Hematopoietic multipotent progenitor cell (in vitro differentiated cells): ENCODE measurements around the gene MT1H. TPM values are rescaled to one million over a fixed set of nuclear protein-coding genes. Genes with fewer than 3 reads are reported as not detected.
"Not testable (repeated sequence)": the region's sequence is repeated elsewhere in the genome, so short reads cannot be mapped to it uniquely, and the experiment has no call there.

Experiments
- DNase-seq, 3 donors: peaks; one replicate each; pipeline ENCODE4 v3.0.0-alpha.2; 2011 to 2015; ENCODE audit warnings: low read depth in 2 of 3, low spot score in 2 of 3
- total RNA-seq: library from RNA; depleted of rRNA; stranded (reverse); fragments of >200 nt; gene quantifications from one replicate; pipeline ENCODE4 v1.2.3, GENCODE V29; 2012

Gene MT1H
- total RNA-seq, 1 donor: not detected

DNA sequence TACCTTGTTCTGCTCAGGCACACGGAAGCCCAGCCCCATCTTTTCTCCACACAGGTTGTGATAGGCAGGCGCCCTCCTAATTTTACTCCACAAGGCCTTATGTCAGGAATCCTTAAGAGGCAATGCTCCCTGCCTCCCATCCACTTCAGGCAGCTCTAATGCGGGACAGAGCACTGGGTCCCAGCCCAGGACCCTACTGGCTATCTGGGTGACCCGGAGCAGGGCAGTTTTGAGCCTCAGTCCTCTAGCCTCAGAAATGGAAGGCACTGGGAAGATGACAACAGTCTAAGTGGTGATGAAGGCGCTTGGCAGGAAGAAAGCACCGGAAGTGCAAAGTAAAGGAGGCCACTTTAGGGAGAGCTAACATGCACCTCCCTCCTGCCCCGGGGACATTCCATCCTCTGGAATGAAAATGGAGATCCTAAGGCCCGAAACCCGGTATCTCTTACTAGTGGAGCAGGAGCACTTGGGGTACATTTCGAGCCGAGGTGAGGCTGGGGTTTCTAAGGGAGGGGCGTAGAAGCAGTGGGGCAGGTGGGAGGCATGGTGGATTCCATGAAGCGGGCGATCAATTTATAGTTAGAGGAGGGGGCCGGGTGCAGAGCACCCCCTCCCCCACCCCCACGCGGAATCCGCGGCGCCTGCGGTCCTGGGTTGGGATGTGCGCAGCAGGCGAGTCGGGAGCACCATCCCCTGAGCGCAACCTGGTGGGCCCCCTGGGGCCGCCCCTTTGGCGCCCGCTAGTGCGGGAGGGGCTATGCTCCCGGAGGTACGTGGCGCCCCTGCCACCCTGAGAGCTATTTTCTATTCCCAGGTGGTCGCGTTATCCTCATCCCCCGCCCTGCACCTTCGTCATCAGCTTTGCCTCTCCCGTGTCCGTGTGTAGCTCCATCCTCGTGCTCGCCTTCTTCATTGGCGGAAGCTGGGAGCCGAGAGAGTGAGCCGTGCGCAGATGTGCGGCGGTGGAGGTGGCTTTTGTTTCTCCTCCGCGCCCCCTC, 7.0 kb upstream of the MT1H start:
- no peak for DNase-seq

DNA sequence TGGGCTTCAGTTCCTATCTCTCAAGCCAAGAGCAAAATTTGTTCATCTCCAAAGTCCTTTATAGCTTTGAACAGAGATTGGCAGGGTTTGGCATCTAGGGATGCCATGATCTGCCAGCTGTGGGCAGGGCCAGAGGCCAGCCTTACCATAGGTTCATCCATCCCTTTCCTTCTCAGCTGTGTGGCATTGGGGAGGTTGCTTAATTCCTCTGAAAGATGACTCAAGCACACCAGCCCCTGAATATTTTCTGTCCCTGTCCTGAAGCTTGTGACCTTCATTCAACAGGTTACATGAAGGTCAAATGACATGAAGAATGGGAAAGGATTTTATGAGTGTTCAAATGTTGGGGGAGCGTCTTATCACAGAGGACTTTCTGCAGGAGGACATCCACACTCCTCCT, 5.1 kb upstream of the MT1H start:
- no peak for DNase-seq

DNA sequence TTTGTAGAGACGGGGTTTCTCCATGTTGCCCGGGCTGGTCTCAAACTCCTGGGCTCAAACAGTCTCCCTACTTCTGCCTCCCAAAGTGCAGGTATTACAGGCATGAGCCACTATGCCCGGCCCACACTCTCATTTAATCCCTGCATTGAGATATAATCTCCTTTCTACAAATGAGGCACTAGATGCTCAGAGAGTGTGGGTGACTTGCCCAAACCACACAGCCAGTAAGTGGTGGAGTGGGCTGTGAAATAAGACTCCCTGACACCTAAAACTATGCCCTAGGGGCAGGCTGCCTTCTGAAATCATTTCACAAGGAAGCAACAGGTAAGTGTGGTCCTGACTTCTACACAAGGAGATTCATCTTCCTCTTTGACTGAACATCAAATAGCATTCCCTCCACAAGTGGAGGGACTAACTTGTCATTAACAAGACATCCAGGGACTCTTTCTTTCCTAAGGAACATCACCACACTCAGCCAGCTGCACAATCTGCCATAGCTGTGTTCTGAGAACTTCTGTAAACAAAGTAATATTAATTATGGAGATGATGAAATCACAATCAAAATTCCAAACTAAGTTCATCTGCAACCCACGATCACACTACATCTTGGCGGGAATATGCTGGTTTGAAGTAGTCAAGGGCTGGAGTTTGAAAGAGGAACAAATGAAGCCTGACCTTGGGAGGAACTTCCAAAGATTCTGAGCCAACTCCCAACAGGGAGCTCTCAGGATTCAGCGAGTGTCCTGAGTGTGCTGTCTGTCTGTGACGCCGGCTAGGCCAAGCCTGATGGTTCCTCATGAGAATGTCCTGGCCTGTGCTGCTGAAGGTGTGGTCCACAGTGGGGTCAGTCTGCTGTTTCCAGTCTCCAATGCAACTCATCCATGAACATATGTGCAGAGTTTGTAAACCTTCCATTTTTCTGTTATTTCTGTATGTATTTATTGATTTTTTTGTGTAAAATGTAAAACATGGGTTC, 4.0 kb upstream of the MT1H start:
- DNase-seq: not testable (repeated sequence)

DNA sequence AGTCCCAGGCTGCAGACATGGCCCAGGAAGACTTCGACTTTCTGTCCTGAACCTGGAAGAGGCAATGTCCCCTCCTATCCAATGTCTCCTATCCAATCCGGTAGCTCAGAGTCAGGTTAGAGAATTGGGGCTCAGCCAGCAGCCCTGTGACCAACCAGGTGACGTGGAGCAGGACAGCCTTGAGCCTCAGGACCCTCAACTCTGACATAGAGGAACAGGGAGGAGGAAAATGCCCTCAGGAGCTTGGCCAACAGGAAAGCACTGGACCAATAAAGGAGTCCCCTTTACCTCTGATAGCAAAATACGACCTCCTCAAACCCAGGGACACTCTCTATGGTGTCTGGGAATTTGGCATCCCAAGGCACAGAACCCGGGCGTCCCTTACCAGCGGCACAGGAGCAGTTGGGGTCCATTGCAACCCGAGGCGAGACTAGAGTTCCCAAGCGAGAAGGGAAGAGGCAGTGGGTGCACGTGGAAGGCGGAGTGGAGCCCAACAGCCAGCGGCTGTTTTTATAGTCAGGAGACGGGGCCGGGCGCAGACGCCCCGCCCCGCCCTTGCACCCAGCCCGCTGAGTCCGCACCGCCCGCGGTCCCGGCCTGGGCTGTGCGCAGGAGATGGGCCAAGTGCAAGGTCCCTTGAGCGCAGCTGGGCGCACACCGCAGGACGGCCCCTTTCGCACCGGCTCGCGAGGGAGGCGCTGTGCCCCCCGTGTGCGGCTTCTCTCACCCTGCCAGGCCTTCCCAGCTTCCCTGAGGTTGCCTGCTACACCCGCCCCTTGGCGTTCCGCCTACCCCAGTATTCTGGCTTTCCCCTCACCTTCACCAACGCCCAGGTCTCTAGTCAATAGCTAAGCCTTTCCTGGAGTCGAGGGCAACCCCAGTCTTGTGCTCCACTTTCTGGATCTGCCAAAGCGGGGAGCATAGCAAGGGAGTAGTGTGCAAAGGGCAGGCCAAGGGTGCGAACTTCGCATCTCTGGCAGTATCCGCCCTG, 1.7 kb upstream of the MT1H start, which contains the start of gene MT1G:
Gene MT1G (minus strand): TSS at position 485 of the 991 bp plus-strand sequence. CDS start 72 bp downstream, at position 413.
- peak in 2 of 3 donors; percentile 29 to 55 for DNase-seq

DNA sequence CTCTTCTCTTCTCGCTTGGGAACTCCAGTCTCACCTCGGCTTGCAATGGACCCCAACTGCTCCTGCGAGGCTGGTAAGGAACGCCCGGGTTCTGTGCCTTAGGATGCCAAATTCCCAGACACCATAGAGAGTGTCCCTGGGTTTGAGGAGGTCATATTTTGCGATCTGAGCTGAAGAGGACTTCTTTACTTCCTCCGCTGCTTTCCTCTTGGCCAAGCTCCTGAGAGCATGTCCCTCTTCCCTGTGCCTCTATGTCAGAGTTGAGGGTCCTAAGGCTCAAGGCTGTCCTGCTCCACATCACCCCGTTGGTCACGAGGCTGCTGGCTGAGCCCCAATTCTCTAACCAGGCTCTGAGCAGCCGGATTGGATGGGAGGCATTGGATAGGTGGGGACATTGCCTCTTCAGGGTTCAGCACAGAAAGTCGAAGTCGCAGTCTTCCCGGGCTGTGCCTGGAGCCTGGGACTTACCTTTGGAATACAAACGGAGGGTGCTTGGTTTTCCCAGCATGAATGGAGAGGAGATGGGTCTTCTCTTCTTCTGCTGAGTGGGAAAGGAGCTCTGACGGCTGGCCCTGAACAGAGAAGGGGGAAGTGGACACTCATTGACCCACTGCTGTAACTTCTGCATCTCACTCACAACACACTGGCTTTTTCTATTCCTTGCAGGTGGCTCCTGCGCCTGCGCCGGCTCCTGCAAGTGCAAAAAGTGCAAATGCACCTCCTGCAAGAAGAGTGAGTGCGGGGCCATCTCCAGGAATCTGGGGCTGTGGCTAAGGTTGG, 416 bp downstream of the MT1H start:
- DNase-seq: no peak

DNA sequence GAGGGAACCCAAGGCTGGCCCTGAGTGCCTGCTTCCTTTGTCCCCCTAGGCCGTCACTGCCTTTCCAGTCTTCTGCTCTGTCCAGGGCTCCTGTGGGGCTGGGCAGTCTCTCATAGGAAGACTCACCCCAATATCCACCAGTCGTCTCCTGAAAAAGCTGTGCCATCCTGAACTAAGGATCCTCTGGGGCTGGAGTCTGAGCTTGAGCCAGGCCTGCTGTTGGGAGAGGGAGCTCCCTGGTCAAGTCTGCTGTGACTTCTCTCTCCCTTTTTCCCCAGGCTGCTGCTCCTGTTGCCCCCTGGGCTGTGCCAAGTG, 963 bp downstream of the MT1H start:
- DNase-seq: no peak

DNA sequence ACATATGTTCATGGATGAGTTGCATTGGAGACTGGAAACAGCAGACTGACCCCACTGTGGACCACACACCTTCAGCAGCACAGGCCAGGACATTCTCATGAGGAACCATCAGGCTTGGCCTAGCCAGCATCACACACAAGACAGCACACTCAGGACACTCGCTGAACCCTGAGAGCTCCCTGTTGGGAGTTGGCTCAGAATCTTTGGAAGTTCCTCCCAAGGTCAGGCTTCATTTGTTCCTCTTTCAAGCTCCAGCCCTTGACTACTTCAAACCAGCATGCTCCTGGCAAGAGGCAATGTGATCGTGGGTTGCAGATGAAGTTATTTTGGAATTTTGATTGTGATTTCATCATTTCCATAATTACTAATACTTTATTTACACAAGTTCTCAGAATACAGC, 2.1 kb downstream of the MT1H start:
- not testable (repeated sequence) for DNase-seq

DNA sequence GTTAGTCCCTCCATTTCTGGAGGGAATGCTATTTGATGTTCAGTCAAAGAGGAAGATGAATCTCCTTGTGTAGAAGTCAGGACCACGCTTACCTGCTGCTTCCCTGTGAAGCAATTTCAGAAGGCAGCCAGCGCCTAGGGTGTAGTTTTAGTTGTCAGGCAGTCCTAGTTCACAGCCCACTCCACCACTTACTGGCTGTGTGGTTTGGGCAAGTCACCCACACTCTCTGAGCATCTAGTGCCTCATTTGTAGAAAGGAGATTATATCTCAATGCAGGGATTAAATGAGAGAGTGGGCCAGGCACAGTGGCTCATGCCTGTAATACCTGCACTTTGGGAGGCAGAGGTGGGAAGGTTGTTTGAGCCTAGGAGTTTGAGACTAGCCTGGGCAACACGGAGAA, 2.6 kb downstream of the MT1H start:
- not testable (repeated sequence) for DNase-seq

DNA sequence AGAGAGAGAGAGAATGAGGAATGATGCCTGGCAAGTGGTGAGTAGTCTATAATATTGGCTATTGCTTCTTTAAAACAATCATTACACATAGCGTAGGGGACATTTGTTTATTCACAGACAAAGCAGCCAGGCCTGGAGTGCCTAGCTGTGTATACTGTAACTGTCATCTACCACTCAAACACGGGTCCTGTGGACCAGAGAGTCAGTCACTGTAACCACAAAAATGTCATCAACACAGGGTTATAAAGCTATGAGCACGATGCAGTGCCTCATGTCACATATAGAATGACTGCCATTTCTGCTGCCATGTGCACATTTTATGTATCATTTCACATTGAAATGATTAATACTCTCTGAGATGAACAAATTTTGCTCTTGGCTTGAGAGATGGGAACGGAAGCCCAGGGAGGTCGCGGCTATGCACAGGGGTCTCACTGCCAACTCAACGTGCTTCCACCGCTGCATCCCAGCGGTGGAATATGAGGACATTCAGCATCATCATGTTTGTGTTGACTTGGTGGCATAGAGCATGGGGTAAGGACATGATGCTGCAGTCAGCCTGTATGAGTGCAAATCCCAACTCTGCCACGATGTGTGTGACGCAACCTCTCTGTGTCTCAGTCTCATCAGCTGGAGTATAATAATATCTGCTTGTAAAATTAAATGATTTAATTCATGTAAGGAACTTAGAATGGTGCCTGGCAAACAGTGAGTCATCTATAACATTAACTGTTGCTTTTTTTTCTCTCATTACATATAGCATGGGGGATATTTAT, 3.3 kb downstream of the MT1H start:
- DNase-seq: no peak

DNA sequence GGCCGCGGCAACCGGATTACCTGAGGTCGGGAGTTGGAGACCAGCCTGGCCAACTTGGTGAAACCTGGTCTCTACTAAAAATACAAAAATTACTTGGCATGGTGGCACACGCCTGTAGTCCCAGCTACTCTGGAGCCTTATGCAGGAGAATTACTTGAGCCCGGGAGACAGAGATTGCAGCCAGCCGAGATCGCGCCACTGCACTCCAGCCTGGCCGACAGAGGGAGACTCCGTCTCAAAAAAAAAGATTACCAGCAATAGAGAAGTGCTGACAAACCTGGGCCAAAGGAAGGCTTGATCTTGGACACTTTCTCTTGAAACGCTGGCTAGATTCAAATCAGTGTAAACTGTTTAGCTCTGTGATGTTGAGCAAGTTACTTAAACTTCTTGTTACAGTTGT, 4.3 kb downstream of the MT1H start:
- DNase-seq: peak in 1 of 3 donors; percentile 73

DNA sequence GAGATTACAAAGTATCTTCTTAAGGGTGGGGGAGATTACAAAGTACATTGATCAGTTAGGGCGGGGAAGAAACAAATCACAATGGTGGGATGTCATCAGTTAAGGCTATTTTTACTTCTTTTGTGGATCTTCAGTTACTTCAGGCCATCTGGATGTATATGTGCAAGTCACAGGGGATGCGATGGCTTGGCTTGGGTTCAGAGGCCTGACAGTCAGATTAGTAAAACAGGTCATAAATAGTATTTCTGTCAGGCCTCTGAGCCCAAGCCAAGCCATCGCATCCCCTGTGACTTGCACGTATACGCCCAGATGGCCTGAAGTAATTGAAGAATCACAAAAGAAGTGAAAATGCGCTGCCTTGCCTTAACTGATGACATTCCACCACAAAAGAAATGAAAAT, 5.0 kb downstream of the MT1H start:
- DNase-seq: not testable (repeated sequence)

DNA sequence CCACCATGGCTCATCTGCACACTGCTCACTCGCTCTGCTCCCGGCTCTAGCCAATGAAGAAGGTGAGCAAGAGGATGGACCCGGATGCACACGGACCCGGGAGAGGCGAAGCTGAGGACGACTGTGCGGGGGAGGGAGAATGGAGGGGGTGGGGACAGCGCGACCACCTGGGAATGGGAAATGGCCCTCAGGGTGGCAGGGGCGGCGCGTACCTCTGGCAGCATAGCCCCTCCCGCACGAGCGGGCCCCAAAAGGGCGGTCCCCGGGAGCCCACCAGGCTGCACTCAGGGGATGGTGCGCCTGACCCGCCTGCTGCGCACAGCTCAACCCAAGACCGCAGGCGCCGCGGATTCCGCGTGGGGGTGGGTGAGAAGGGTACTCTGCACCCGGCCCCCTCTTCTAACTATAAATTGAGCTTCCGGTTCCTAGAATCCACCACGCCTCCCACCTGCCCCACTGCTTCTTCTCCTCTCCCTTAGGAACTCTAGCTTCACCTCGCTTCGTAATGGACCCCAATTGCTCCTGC, 6.1 kb downstream of the MT1H start:
- DNase-seq: peak in 1 of 3 donors; percentile 37

DNA sequence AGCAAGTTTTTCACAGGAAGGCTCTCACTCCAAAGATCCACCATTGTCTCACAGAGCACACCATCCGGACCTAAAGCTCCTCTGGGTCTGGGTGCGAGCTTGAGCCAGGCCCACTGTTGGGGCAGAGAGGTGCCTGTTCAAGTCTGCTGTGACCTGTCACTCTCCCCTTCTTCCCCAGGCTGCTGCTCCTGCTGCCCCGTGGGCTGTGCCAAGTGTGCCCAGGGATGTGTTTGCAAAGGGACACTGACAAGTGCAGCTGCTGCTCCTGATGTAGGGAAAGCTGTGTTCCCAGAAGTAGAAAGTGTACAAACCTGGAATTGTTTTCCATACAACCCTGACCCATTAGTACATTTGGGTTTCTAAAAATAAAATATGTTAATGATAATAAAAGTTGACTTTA, 7.9 kb downstream of the MT1H start:
- DNase-seq: no peak

DNA sequence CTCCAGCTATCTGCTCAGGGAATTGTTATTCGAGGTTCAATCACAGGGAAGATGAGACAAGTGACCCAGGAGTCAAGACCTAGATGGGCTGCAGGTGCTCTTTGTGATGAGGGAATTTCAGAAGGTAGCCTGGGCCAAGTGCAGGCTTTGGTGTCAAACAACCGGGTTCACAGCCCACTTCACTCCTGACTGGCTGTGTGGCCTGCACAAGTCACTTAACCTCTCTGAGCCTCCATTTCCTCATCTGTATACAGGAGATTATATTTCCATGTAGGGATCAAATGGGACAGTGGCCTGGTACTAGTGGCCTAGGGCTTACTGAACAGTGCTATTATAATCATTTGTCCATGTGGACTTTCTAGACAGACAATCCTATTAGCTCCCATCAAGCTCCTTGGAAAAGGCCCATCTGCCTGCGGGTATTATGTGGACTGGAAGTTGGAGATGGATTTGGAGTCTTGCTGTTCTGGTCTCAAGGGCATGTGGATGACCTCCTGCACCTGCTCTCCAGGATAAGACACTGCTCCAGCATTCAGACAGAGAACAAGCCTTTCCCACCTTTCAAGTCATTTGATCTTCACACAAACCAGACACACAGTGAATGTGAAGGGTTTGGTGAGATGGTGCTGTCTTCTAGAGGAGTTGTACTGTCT, 9.6 kb downstream of the MT1H start:
- no peak for DNase-seq

DNA sequence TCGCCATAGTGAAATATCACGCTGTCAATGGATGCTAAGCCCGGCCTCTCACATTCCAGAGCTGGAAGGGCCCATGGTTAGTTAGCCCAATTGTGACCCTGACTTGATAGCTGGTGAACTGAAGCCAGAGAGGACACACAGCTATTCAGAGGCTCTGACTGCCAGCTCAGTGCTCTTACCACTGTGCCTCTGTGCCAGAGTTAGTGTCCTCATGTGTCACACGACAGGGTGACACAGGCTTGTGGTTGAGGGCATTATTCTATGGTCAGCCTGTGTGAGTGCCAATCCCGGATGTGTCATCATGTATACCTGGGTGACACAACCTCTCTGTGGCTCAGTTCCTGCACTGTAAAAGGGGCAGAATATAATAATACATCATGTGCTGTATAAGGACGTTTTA, 10.2 kb downstream of the MT1H start:
- DNase-seq: no peak

DNA sequence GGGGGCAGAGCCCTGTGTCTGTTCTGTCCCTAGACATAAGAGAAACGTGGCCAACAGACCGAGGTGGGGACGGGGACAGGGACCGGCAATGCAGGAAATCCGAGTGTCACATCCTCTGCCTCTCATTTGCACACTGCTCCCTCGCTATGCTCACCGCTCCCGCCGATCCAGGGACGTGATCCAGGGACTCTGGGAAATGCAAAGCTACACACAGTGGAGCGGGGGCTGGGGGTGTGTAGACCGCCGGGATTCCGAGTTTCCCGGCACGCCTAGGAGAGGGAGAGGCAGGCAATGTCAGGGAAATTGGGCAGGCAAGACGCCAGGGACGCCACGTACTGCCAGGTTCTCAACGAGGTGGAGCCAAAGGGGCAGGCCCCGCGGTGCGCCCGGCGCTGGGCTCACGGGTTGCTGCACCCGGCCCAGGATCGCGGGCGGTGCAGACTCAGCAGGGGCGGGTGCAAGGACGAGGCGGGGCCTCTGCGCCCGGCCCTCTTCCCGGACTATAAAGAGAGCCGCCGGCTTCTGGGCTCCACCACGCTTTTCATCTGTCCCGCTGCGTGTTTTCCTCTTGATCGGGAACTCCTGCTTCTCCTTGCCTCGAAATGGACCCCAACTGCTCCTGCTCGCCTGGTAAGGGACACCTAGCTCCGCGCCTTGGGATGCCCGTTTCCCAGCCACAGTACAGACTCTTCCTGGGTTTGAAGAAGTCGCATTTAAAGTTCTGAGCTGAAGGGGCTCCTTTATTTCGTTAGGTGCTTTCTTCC, 12.5 kb downstream of the MT1H start, which contains the start of gene MT1X:
Gene MT1X (plus strand): TSS at position 532 of the 764 bp plus-strand sequence. CDS start 71 bp downstream, at position 603.
- DNase-seq: peak; percentile 60 to 83 (median 67)
